Suprapubic skin (tissue), 4 donors: ENCODE data around the gene CHRFAM7A. TPM values are rescaled to one million over a fixed set of nuclear protein-coding genes. Genes with fewer than 3 reads are reported as not detected.
"Not testable (repeated sequence)": the region's sequence is repeated elsewhere in the genome, so short reads cannot be mapped to it uniquely, and the experiment has no call there.

Source experiments
- DNase-seq, 2 donors: peaks; one replicate each; pipeline ENCODE4 v3.0.0-alpha.2; 2019; ENCODE audit warnings: low spot score in 2 of 2
- H3K27ac ChIP-seq: fragments of 200-600 bp; sonication (generic); one replicate; pipeline ENCODE4 v1.5.1; 2019
- H3K27me3 ChIP-seq: fragments of 200-600 bp; sonication (generic); one replicate; pipeline ENCODE4 v1.5.1; 2019
- H3K36me3 ChIP-seq: fragments of 200-600 bp; sonication (generic); one replicate; pipeline ENCODE4 v1.5.1; 2019
- H3K4me1 ChIP-seq: fragments of 200-600 bp; sonication (generic); one replicate; pipeline ENCODE4 v1.5.1; 2019
- H3K4me3 ChIP-seq: fragments of 200-600 bp; sonication (generic); one replicate; pipeline ENCODE4 v1.5.1; 2019; ENCODE audit warnings: mild to moderate bottlenecking
- H3K9me3 ChIP-seq: fragments of 200-600 bp; sonication (generic); one replicate; pipeline ENCODE4 v1.5.1; 2019
- WGBS: methylation state at CpG from one replicate; pipeline ENCODE4 v1.1.5; 2018; 5-methylcytosine and 5-hydroxymethylcytosine counted together
- total RNA-seq, 4 donors: library from RNA; depleted of rRNA; stranded (reverse); fragments of >200 nt; gene quantifications; one replicate each; pipeline ENCODE4 v1.1.0, GENCODE V29; 2016
- TF ChIP-seq, protein P1 (sequence below), 2 donors: fragments of 200-600 bp in 1 of 2; fragments of 450-650 bp in 1 of 2; sonication (generic) in 1 of 2; IDR thresholded peaks; one replicate each; pipeline ENCODE4 v1.5.1; 2016 to 2019; ENCODE audit warnings: antibody characterized with exemption in 2 of 2, mild to moderate bottlenecking in 1 of 2, moderate library complexity in 1 of 2

CHRFAM7A gene
- total RNA-seq, result 1 to 10 TPM in 1 of 4 donors, under 1 TPM in 1, not detected in 2; 0.42 to 1.7 TPM

DNA sequence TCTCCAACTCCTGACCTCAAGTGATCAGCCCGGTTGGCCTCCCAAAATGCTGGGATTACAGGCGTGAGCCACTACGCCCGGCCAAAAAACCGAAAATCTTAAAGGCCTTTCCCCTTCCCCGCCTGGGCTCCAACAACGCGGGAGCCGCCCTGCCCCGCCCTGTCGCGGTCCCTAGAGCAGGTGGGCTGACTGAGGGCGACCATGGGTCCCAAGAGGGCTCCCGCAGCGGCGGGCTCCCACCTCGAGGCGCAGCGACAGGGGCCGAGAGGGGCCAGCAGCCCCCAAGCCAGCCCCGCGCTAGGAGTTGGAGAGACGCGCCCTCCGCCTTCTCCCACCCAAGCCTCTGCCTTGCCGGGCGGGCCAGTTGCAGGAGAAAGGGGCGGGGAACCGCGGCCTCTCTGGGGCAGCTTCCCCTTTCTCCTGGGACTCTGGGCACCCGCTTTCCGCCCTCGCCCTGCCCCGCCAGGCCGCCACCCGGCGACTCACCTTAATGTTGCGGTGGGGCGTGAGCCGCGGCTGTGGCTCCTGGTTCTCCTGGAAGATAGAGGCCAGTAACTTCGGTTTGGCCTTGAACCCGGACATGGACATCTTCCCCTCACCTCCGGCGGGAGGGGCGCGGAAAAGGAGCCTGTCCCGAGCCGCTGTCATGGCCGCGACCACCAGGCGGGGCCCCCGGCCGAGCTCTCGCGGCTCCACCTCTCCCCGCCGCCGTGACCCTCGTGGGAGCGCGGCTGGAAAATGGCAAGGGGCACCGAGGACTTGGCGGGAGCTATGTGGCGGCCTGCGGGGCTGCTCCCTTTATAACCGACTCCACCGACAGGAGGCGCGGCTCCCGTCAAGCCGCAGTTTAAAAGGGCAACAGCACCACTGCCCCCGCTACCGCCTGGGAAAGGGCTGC, at the start of gene CHRFAM7A:
Gene CHRFAM7A, minus strand, starts transcription at position 775 of the 898 bp plus-strand sequence. CDS start 10,189 bp downstream, outside the sequence.
- DNase-seq, H3K4me1 ChIP-seq, H3K36me3 ChIP-seq, H3K27me3 ChIP-seq, H3K4me3 ChIP-seq, H3K27ac ChIP-seq, H3K9me3 ChIP-seq: not testable (repeated sequence)
- WGBS, result no CpG with 5 or more reads among the region's 74 CpGs

DNA sequence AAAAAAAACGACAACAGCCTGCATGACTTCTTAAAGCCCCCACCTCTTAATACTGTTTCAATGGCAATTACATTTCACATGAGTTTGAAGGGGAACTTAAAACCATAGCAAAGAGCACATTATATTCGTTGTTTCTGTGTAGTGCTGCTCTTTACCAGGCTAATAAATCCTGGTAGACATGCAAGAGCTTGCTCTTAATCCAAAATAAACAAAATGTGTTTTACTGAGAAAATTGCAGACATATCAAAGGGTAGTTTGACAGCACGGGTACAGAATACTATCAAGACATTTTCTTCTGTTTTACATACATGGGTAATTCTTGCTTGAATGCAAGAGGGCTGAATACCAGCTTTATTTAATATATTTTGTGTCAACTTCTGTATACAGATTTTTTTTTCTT, 45.0 kb upstream of the CHRFAM7A start:
- not testable (repeated sequence) for H3K27me3 ChIP-seq, H3K27ac ChIP-seq, H3K9me3 ChIP-seq, DNase-seq, H3K36me3 ChIP-seq, H3K4me1 ChIP-seq, H3K4me3 ChIP-seq
- 25% methylated on average over 1 of the region's 3 CpGs for WGBS

GRCh38 chr15:30435878-30436277, 42.5 kb upstream of the CHRFAM7A start:
- H3K4me1 ChIP-seq, H3K27me3 ChIP-seq, H3K36me3 ChIP-seq, H3K4me3 ChIP-seq, H3K9me3 ChIP-seq, H3K27ac ChIP-seq: not testable (repeated sequence)
- WGBS, result 97% methylated on average over 4 of the region's 5 CpGs
- peak in 1 of 2 donors; percentile 20 for DNase-seq

- H3K27me3 ChIP-seq, H3K27ac ChIP-seq, H3K4me1 ChIP-seq, H3K4me3 ChIP-seq, H3K9me3 ChIP-seq, H3K36me3 ChIP-seq, DNase-seq: not testable (repeated sequence)
- WGBS, result 89% methylated on average over 6 of the region's 6 CpGs
Observed at GRCh38 chr15:30420723-30421122, 27.4 kb upstream of the CHRFAM7A start.

DNA sequence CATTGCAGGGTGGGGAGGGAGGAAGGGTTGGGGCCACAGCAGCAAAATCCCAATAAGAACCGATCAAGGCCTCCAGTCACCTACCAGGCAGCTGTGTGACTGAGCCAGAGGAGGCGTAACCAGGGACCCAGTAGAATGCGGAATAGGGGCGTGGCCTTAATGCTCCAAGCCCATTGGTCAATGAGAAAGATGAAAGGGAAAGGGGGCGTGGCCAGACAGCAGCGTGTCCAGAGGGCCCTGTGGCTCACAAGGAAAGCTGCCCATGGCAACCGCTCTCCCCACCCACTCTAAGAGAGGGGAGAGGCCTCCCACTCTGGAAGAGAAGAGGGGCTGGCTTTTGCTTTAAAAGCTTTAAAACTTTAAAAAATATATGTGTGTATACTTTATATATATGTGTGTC, 20.8 kb upstream of the CHRFAM7A start, which contains the start of gene GOLGA8R:
Gene GOLGA8R, minus strand, starts transcription at position 101 of the 400 bp plus-strand sequence. Its CDS starts 98 bp downstream, at position 3.
- H3K27me3 ChIP-seq, H3K4me3 ChIP-seq, DNase-seq, H3K9me3 ChIP-seq, H3K27ac ChIP-seq, H3K36me3 ChIP-seq, H3K4me1 ChIP-seq: not testable (repeated sequence)
- WGBS, result no CpG with 5 or more reads among the region's 7 CpGs

DNA sequence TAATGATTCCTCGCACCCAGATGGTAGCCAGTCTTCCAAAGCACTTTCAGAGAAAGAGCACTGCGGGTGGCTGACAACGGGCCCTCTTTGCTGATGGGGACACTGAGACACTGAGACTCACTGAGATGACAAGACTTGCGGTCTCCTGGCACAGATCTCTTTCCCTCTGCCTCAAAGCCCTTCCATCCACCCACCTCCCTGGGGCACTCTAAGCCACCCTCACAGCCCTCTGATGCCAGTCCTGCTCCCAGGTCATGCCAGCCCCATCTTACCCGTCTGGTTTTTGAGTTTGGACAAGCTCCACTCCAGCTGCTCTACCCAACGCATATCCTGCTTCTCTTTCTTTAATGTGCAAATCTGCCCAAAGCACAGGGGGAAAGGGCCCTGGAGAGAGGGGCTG, 14.3 kb upstream of the CHRFAM7A start:
- WGBS, result 77% methylated on average over 5 of the region's 6 CpGs
- not testable (repeated sequence) for H3K27ac ChIP-seq, H3K36me3 ChIP-seq, H3K9me3 ChIP-seq, H3K4me3 ChIP-seq, H3K27me3 ChIP-seq, H3K4me1 ChIP-seq
- peak; percentile 19 to 62 for DNase-seq

DNA sequence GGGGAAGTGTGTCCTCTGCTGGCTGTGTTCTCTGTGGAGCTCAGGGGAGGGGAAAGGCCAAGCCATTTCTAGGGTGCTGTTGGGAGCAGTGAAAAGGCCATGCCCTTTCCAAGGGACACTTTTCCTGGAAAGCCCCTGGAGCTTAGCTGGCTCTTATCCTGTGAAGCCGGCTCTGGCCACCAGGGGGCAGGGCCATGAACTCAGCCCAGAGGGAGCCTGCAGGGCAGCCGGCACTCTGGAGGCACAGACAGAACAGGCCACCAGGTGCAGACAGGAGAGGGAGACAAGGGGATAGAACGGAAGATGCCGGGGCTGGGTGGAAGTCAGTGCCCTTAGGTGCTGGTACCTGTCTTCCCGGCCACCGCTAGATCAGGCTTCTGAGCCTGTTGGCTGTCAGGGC, 5.6 kb upstream of the CHRFAM7A start:
- not testable (repeated sequence) for H3K27ac ChIP-seq, H3K36me3 ChIP-seq, H3K4me3 ChIP-seq, H3K9me3 ChIP-seq, H3K4me1 ChIP-seq, H3K27me3 ChIP-seq
- WGBS, result no CpG with 5 or more reads among the region's 6 CpGs
- TF ChIP-seq, protein P1, sequence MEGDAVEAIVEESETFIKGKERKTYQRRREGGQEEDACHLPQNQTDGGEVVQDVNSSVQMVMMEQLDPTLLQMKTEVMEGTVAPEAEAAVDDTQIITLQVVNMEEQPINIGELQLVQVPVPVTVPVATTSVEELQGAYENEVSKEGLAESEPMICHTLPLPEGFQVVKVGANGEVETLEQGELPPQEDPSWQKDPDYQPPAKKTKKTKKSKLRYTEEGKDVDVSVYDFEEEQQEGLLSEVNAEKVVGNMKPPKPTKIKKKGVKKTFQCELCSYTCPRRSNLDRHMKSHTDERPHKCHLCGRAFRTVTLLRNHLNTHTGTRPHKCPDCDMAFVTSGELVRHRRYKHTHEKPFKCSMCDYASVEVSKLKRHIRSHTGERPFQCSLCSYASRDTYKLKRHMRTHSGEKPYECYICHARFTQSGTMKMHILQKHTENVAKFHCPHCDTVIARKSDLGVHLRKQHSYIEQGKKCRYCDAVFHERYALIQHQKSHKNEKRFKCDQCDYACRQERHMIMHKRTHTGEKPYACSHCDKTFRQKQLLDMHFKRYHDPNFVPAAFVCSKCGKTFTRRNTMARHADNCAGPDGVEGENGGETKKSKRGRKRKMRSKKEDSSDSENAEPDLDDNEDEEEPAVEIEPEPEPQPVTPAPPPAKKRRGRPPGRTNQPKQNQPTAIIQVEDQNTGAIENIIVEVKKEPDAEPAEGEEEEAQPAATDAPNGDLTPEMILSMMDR (IDR thresholded peaks at IDR 0.05), result peak in 1 of 2 donors; percentile 44
- peak in 1 of 2 donors; percentile 36 for DNase-seq

GRCh38 chr15:30393664-30393991, 288 bp upstream of the CHRFAM7A start:
- WGBS, result no CpG with 5 or more reads among the region's 23 CpGs
- DNase-seq, H3K36me3 ChIP-seq, H3K27ac ChIP-seq, H3K4me3 ChIP-seq, H3K27me3 ChIP-seq, H3K4me1 ChIP-seq, H3K9me3 ChIP-seq: not testable (repeated sequence)

- H3K36me3 ChIP-seq, DNase-seq, H3K4me3 ChIP-seq, H3K27me3 ChIP-seq, H3K27ac ChIP-seq, H3K4me1 ChIP-seq, H3K9me3 ChIP-seq: not testable (repeated sequence)
- WGBS, result no CpG with 5 or more reads among the region's 6 CpGs
Observed at GRCh38 chr15:30386318-30386887, 6.9 kb downstream of the CHRFAM7A start.

DNA sequence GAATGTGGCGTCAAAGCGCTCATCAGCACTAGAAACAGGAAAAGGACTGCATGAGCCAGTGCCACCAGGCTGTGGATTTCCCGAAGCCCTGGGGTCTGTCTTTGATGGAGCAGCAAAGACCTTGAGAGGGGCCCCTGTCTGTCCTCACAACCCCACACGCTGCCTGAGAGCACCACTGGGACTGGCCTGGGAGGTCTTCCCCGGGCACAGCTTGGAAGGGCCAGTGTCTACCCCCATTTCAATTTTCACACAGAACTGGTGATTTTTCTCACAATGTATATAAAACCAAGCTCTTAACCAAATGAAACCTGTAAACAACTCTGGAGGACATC, 16.3 kb downstream of the CHRFAM7A start:
- H3K9me3 ChIP-seq, DNase-seq, H3K4me1 ChIP-seq, H3K36me3 ChIP-seq, H3K4me3 ChIP-seq, H3K27ac ChIP-seq, H3K27me3 ChIP-seq: not testable (repeated sequence)
- WGBS, result no CpG with 5 or more reads among the region's 5 CpGs

DNA sequence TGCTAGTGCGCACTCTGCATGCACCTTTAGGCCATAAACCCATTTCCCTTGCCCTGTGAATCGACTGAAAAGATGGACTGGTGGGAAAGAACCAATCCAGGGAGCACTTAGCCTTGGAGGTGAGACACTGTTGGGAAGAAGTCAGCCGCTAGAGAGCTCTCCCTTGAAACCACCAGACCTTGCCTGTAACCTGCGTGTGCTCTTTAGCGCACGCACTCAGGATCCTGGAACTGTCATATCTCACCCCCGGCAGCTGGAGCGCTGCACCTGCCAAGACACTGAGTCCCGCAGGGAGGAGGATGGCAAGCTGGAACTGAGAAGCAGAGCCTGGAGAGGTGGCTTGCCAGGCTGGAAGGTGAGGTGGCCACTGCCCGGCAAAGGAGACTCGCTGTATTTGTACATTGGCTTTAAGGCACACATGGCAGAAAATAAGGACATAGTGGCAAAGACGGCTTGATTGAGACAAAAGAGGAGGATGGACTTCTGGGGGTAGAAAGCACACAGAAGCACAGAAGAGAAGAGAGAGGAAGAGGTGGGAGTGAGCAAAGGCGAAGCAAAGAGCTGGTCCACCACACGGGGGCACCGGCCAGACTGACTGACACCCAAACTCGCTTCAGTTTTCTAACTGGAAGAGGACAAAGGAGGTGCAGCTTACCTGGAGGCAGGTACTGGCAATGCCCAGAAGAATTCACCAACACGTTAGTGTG, 16.8 kb downstream of the CHRFAM7A start:
- not testable (repeated sequence) for H3K36me3 ChIP-seq, H3K4me1 ChIP-seq, H3K27ac ChIP-seq, H3K9me3 ChIP-seq, H3K27me3 ChIP-seq, DNase-seq, H3K4me3 ChIP-seq
- no CpG with 5 or more reads among the region's 17 CpGs for WGBS

DNA sequence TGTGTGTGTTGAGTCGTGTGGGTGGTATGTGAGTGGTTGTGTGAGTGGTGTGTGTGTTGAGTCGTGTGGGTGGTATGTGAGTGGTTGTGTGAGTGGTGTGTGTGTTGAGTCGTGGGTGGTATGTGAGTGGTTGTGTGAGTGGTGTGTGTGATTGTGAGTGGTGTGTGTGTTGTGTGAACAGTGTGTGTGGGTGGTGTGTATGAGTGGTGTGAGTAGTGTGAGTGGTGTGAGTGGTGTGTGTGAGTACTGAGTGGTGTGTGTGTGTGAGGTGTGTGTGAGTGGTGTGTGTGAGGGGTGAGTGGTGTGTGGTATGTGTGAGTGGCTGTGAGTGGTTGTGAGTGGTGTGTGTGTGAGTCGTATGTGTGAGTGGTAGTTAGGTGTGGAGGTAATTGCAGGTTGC, 17.5 kb downstream of the CHRFAM7A start:
- not testable (repeated sequence) for H3K27ac ChIP-seq, H3K4me1 ChIP-seq, H3K4me3 ChIP-seq, H3K27me3 ChIP-seq, H3K9me3 ChIP-seq, H3K36me3 ChIP-seq
- WGBS, result 59% methylated on average over 4 of the region's 4 CpGs
- DNase-seq, result peak in 1 of 2 donors; percentile 32

DNA sequence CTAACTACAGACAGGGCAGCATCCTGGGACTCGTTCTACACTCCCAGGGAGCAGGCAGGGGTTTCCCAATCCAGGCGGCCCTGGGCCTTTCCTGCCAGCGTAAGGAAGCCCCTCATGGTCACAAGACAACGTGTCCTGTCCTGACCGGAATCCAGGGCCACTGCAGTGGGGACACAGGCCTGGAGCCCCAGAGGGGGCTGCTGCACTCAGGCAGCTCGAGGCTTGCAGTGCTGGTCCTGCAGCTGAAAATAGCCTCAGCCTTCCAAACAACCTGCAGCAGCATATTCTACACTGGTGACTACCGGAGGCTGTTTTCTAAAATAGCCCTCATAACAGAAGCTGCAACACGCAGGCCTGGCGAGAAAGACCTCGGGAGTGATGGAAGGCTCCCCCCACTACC, 18.5 kb downstream of the CHRFAM7A start:
- not testable (repeated sequence) for H3K27ac ChIP-seq, H3K4me1 ChIP-seq, H3K9me3 ChIP-seq, H3K4me3 ChIP-seq, DNase-seq, H3K36me3 ChIP-seq, H3K27me3 ChIP-seq
- WGBS, result no CpG with 5 or more reads among the region's 10 CpGs
